Body of pancreas (tissue), 4 donors: ENCODE results near the gene FES.

Experiments
- CTCF ChIP-seq, 7 experiments: fragments of 450-650 bp in 4 of 7; fragments of 200-600 bp in 3 of 7; sonication (generic) in 3 of 7; IDR thresholded peaks; one replicate each; pipeline ENCODE4 v1.5.1; 2016 to 2019; ENCODE audit warnings: antibody characterized with exemption in 7 of 7
- POLR2A ChIP-seq, 3 donors: fragments of 450-650 bp; IDR thresholded peaks; one replicate each; pipeline ENCODE4 v1.6.1; 2016; ENCODE audit warnings: antibody characterized with exemption in 3 of 3, mild to moderate bottlenecking in 2 of 3

GRCh38 chr15:90864507-90864906 lies 19.8 kb upstream of the FES start:
- TF ChIP-seq POLR2A (IDR thresholded peaks at IDR 0.05), result no peak
- no peak for TF ChIP-seq CTCF (IDR thresholded peaks at IDR 0.05)
